CD4-positive, alpha-beta T cell treated with Interleukin-6 at 100 ng/mL for 8 hours (primary cell): ENCODE measurements around the gene CCDC183.
"Not testable (repeated sequence)": the region's sequence is repeated elsewhere in the genome, so short reads cannot be mapped to it uniquely, and the experiment has no call there.

Source experiments
- DNase-seq: peaks from one replicate; pipeline ENCODE4 v3.0.0-alpha.2; 2020; ENCODE audit warnings: mixed read lengths, low spot score

Gene CCDC183

GRCh38 chr9:136760834-136761544 is 35.1 kb upstream of the CCDC183 start:
- not testable (repeated sequence) for DNase-seq

DNA sequence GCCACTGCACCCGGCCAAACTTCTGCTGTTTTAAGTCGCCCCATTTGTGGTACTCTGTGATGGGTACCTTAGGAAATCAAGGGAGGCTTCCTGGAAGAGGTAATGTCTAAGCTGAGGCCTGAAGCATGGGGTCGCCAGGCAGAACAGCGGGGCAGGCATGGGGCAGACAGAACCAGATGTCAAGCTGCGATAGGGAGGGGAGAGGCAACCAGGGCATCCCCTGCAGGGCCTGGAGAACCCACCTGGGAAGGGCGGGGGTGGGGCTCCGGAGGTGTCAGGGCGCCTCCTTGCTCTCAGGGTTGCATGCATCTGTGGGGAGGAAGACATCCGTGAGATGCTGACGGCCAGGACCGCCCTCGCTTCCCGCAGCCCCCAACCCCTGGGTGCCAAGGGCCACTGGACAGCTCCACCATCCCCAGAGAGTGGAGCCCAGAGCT is 34.6 kb upstream of the CCDC183 start:
- DNase-seq: no peak

DNA sequence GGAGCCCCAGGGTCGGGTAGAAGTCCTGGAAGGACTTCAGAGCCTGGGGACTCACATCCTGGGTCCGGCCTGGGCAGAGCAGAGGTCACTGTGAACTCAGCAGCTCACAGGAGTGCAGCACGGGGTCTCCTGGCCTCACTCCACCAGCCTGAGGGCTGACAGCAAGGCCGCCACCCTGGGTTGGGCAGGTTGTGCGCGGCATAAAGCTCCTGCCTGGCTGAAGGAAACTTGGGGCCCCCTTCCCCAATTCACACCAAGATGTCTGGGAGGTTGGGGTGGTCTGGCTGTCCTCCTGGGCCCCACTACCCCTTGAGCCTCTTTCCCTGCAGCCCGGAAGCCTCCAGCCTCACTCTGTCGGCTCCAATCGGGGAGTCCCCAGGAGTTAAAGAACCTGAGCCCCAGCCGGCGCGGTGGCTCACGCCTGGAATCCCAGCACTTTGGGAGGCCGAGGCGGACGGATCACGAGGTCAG is 33.9 kb upstream of the CCDC183 start:
- no peak for DNase-seq

DNA sequence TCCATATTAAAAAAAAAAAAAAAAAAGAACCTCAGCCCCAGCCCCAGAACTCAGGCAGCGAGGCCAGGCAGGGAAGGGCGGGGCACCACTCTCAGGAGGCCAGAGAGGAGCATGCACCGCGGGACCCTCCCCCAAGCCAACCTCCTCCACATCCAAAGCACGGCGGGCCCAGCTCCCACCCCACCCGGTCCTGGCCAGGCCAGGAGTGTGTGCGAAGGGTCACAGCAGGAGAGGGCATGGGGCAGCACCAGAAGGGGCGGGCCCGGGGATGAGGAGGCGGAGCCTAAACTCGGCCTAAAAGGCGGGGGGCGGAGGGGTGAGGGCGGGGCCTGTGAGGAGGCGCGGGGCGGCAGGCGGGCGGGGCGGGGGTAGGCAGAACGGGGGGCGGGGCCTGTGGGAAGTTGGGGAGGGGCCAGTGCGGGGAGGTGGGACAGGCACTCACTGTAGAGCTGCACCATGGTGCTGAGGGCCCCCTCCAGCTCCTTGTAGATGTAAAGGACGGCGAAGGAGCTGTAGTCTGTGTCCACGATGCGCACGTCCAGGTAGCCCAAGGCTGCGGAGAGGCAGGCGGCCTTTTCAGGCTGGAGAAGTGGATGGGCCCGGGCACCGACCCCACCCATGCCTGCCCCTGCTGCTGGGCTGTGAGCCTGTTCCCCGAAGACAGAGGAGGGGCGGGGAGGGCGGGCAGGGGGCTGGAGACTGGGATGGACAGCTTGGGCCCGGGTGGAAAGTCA is 33.1 kb upstream of the CCDC183 start:
- peak; percentile 15 for DNase-seq

- DNase-seq: no peak
Observed at GRCh38 chr9:136763649-136764035, 32.5 kb upstream of the CCDC183 start.

DNA sequence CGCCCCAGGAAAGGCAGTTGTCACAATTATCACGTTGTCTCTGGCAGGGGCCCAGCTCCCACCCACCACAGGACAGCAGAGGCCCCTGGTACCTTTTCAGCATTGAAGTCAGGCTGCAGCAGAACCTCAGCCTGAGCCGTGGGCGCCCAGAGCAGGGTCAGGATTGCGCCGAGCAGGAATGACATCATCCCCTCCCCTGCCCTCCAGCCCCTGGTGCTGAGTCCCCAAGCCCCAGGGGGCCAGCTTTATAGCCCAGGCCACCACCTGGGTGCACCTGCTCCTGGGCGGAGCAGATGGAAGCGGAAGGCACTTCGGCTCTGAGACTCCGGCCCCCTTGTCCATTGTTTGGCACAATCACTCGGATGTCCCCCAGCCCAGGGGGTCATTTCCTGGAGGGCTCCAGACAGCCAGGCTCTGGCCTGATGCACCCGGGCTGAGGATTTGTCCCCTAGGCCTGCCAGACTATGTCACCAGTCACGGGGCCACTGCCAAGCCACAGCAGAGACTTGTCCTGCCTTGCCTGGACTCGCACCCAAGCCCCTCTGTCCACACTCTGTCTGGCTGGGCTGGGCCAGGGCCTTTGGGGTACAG is 31.7 kb upstream of the CCDC183 start, which contains the start of gene LCN15:
LCN15 (minus strand) TSS at position 218 of the 591 bp plus-strand sequence; CDS start at position 188, 30 bp downstream.
- DNase-seq: no peak

- DNase-seq: no peak
Observed at GRCh38 chr9:136765041-136765440, 31.1 kb upstream of the CCDC183 start.

DNA sequence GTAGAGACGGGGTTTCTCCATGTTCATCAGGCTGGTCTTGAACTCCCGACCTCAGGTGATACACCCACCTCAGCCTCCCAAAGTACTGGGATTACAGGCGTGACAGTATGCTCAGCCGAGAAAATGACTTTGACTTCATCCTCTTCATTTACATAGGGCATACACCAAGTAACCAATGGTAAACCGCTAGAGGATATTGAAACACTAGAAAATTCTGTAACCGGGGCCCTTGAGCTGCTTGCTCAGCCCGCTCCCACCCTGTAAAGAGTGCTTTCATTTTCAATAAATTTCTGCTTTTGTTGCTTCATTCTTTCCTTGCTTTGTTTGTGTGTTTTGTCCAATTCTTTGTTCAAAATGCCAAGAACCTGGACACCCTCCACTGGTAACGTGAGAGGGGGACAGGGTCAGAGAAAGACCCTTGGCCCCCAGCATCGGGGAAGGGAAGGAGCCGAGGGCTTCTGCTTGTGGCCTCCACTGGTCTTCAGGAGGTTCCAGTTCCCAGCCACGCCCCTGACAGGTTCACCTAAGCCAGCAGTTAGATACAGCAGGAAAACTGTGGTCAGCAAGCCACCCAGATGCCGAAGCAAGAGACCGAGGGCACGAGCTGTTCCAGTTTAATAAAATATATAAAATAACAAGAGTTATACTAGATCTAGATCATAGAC is 30.3 kb upstream of the CCDC183 start:
- not testable (repeated sequence) for DNase-seq

GRCh38 chr9:136766410-136767120 is 29.6 kb upstream of the CCDC183 start:
- DNase-seq: not testable (repeated sequence)

DNA sequence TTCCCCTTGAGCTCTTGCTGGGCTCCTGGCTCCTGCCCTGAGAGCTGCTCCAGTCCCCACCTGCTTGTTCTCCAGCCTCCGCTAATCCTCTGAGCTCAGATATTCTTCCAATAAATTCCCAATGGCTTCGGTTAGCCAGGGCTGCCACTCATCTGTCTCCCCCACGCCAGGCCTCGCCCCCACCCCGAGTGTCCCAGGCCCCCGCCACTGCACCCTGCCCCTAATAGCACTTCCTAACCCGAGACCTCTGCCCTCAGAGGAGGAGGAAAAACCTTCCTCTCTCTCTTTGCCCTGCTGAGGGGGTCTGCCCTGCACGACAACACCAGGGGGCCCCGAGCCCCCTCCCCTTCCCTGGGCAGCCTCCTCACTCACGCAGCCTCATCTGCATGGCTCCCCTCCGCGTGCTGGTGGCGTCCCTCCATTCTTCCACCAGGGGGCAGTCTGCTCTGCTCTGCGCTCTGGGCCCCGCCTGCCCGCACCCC is 26.4 kb upstream of the CCDC183 start:
- DNase-seq: no peak

GRCh38 chr9:136771907-136772415 is 24.2 kb upstream of the CCDC183 start:
- DNase-seq: no peak

DNA sequence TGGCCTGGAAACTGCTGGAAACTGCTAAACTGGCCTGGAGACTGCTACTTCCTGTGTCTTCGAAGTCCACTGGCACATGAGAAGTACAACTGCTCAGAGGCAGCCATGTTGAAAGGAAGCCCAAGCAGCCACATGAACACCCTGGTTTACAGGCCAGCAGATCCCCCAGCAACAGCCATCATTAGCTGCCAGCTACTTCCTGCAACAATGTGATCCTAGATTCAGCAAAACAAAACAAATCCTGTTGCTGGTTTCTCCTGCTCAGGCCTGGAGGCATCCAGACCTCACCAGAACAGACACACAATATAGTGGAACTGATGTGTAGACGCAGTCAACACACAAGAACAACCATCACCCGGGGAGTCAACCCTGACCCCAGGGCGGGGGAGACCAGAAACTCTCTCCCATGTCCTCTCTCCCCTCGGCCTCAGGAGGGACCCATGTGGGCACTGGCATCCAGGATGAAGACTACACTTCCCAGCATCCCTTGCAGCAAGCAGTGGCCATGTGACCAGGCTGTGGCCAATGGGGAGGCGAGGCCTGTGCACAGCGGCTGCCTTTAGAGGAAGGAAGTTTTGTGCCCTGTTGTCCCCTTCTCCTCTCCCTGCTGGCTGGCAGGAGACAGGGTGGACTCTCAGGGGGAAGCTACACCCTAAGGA is 22.6 kb upstream of the CCDC183 start:
- DNase-seq: no peak

DNA sequence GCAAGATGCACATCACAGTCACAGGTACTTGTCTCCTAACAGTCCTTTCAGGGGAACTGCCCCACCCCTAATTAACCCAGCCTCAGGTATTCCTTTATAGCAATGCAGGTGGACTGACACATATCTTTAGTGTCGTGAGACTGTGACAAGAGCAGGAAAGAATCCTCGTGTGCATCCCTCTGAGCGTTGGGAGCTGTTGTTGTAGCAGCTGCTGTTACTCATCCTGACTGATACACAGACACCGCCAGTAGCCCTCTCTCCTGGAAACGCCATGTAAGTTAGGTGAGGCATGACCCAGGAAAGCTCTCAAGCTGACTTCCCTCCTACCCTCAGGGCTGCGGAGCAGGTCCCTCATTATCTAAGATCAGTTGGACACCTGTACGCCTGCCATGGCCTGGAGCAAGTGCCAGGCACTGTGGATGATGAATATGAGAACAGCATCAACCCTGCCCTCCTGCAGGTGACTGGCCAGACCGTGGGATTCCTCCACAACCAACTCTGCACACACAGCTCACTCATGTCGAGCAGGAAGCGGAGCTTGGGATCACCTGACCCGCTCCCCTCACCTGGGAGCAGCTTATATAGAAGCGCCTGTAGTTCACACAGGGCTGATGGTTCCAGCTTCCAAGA is 21.6 kb upstream of the CCDC183 start:
- DNase-seq: no peak

DNA sequence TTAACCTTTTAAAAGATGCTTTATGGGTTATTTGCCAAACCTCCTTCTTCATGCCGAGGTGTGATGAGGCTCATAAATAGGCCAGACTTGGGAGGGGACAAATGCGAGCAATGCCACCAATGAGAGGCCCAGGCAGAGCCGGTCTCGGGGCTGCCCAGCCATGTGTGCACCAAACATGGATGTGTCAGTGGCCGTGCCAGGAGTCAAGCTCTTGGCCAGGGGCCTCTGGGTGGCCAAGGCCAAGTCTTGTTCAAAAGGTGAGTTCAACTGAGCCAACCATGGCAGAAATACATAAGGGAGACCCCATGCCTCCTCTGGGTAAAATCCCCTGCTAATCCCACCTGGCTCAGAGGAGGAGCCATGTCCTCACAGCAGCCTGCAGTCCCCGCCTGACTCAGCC is 20.9 kb upstream of the CCDC183 start:
- no peak for DNase-seq

DNA sequence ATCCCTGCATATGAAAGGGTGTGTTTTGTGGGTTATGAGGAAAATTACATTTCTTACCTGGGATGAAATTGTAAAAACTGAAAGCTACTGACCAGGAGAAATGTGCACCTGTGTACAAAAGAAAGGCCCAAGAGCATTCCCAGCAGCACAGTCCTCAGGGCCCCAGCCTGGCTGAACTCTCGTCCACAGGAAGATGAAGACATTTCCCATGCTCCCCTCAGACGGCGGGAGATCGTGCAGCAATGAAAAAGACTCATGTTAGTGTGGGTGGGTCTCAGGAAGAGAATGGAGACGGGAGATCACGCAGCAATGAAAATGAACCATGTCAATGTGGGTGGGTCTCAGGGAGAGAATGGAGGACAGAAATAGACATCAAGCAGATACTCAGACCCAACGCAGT is 19.2 kb upstream of the CCDC183 start:
- DNase-seq: no peak

DNA sequence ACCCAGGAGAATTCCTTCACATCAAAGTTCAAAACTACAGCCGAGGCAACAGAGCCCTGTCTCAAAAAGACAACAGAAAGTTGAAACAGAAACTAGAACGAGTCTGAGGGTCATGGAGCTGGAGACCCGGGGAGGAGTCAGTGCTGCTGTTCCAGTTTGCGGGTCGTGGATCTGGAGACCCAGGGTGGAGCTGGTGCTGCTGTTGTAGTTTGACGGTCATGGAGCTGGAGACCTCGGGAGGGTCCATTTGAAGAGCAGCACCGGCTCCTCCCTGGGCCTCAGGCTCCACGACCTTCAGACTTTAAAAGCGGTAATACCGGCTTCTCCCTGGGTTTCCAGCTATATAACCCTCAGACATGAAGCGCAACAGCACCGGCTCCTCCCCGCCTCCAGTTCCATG is 18.8 kb upstream of the CCDC183 start:
- DNase-seq: no peak

GRCh38 chr9:136779808-136780207 is 16.3 kb upstream of the CCDC183 start:
- no peak for DNase-seq

DNA sequence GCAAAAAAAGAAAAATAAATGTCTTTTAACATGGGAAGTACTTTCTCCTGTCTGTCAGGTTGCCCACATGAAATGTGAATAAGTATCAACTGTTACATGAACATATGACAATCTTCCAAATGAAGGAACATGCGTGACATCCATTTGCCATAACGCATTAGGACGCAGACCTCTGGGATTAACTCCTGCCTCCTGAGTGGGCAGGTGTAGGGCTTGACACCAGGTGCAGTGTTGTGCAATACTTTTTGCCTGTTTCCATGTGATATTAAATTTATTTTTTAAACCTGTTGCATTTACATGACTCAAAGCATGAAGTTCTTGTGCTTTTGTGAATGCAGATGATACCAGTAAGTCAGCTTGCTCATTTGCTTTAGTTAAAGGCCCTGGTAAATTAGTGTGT is 13.7 kb upstream of the CCDC183 start:
- DNase-seq: no peak

DNA sequence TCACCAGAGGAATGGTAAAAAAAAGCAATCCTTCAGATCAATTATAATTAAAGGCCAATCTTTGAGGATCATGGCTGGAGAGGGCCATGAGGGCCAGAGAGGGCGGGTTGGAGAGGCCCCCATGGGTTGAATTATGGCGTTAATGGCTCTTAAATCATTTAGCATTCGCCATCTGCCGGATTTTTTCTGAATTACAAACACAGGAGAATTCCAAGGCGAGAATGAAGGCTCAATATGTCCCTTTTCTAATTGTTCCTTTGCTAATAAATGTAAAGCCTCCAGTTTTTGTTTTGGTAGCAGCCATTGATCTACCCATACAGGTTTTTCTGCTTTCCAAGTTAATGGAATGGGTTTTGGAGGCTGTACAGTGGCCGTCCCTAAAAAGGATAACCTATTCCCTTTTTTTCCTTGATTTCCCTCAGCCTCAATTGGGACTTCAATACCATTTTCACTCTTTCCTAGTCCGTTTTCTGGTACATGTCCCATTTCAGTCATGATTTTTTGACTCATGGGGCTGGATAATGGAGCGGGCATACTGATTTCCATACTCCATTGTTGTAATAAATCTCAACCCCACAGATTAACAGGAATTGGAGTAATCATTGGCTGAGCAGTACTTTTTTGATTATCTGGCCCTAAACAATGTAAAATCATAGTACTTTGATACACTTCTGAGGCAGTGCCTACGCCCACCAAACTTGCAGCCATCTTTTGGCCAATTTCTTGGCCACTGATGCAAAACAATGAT is 11.7 kb upstream of the CCDC183 start:
- DNase-seq: no peak

DNA sequence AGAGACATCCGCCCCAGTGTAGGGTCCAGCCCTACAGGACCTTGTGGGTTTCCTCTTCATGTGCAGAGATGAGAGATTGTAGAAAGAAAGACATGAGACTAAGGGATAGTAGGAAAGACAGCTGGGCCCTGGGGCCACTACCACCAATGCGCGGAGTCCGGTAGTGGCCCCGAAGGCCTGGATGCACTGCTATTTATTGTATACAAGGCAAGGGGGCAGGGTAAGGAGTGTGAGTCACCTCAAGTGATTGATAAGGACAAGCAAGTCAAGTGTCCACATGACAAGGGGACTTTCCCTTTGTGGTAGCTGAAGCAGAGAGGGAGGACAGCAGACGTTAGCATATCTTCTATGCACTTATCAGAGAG is 11.2 kb upstream of the CCDC183 start:
- DNase-seq: no peak
